Measurements from ENCODE around the gene PRDM16. TPM values are rescaled to one million over a fixed set of nuclear protein-coding genes. Genes with fewer than 3 reads are reported as not detected.

The PRDM16 gene
- total RNA-seq, 1 donor = 19.9 TPM

GRCh38 chr1:3431686-3432085 is 362.7 kb downstream of the PRDM16 start:
- DNase-seq (ENCODE audit: low read depth in 2 of 3, low spot score in 2 of 3) = no peak

GRCh38 chr1:3432306-3432705 is 363.3 kb downstream of the PRDM16 start:
- no peak for DNase-seq (ENCODE audit: low read depth in 2 of 3, low spot score in 2 of 3)

- DNase-seq (ENCODE audit: low read depth in 2 of 3, low spot score in 2 of 3) = no peak
Observed at GRCh38 chr1:3433076-3433475, 364.1 kb downstream of the PRDM16 start.

GRCh38 chr1:3433596-3434320 is 364.8 kb downstream of the PRDM16 start:
- DNase-seq (ENCODE audit: low read depth in 2 of 3, low spot score in 2 of 3) = no peak

GRCh38 chr1:3434406-3435110 is 365.6 kb downstream of the PRDM16 start:
- DNase-seq (ENCODE audit: low read depth in 2 of 3, low spot score in 2 of 3) = no peak

- no peak for DNase-seq (ENCODE audit: low read depth in 2 of 3, low spot score in 2 of 3)
Observed at GRCh38 chr1:3435666-3436065, 366.7 kb downstream of the PRDM16 start.

- no peak for DNase-seq (ENCODE audit: low read depth in 2 of 3, low spot score in 2 of 3)
Observed at GRCh38 chr1:3436451-3436850, 367.4 kb downstream of the PRDM16 start.

- no peak for DNase-seq (ENCODE audit: low read depth in 2 of 3, low spot score in 2 of 3)
Observed at GRCh38 chr1:3436901-3437300, 367.9 kb downstream of the PRDM16 start.

GRCh38 chr1:3438661-3439180 is 369.7 kb downstream of the PRDM16 start:
- no peak for DNase-seq (ENCODE audit: low read depth in 2 of 3, low spot score in 2 of 3)

GRCh38 chr1:3439346-3440299 is 370.6 kb downstream of the PRDM16 start:
- DNase-seq (ENCODE audit: low read depth in 2 of 3, low spot score in 2 of 3) = no peak

- DNase-seq (ENCODE audit: low read depth in 2 of 3, low spot score in 2 of 3) = no peak
Observed at GRCh38 chr1:3440300-3440681, 371.3 kb downstream of the PRDM16 start.

- DNase-seq (ENCODE audit: low read depth in 2 of 3, low spot score in 2 of 3) = no peak
Observed at GRCh38 chr1:3440711-3441409, 371.9 kb downstream of the PRDM16 start.

- no peak for DNase-seq (ENCODE audit: low read depth in 2 of 3, low spot score in 2 of 3)
Observed at GRCh38 chr1:3441410-3441847, 372.4 kb downstream of the PRDM16 start.

GRCh38 chr1:3441880-3442279 is 372.9 kb downstream of the PRDM16 start:
- no peak for DNase-seq (ENCODE audit: low read depth in 2 of 3, low spot score in 2 of 3)

- no peak for DNase-seq (ENCODE audit: low read depth in 2 of 3, low spot score in 2 of 3)
Observed at GRCh38 chr1:3442331-3442730, 373.3 kb downstream of the PRDM16 start.

GRCh38 chr1:3442901-3443300 is 373.9 kb downstream of the PRDM16 start:
- no peak for DNase-seq (ENCODE audit: low read depth in 2 of 3, low spot score in 2 of 3)

GRCh38 chr1:3443807-3444206 is 374.8 kb downstream of the PRDM16 start:
- no peak for DNase-seq (ENCODE audit: low read depth in 2 of 3, low spot score in 2 of 3)

GRCh38 chr1:3444298-3444697 is 375.3 kb downstream of the PRDM16 start:
- no peak for DNase-seq (ENCODE audit: low read depth in 2 of 3, low spot score in 2 of 3)

- no peak for DNase-seq (ENCODE audit: low read depth in 2 of 3, low spot score in 2 of 3)
Observed at GRCh38 chr1:3444736-3445135, 375.7 kb downstream of the PRDM16 start.

GRCh38 chr1:3450202-3450863 is 381.3 kb downstream of the PRDM16 start:
- no peak for DNase-seq (ENCODE audit: low read depth in 2 of 3, low spot score in 2 of 3)
